Kidney glomerular epithelial cell (primary cell): ENCODE results near the gene TBL2.
A peak's percentile ranks its signal among the peaks of the same experiment; 100 is the strongest.
"Not testable (repeated sequence)": the region's sequence is repeated elsewhere in the genome, so short reads cannot be mapped to it uniquely, and the experiment has no call there.

Experiments
- DNase-seq: peaks from one replicate; lab custom pipeline; 2025; lab: John Stamatoyannopoulos, UW

The TBL2 gene, protein sequence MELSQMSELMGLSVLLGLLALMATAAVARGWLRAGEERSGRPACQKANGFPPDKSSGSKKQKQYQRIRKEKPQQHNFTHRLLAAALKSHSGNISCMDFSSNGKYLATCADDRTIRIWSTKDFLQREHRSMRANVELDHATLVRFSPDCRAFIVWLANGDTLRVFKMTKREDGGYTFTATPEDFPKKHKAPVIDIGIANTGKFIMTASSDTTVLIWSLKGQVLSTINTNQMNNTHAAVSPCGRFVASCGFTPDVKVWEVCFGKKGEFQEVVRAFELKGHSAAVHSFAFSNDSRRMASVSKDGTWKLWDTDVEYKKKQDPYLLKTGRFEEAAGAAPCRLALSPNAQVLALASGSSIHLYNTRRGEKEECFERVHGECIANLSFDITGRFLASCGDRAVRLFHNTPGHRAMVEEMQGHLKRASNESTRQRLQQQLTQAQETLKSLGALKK

DNA sequence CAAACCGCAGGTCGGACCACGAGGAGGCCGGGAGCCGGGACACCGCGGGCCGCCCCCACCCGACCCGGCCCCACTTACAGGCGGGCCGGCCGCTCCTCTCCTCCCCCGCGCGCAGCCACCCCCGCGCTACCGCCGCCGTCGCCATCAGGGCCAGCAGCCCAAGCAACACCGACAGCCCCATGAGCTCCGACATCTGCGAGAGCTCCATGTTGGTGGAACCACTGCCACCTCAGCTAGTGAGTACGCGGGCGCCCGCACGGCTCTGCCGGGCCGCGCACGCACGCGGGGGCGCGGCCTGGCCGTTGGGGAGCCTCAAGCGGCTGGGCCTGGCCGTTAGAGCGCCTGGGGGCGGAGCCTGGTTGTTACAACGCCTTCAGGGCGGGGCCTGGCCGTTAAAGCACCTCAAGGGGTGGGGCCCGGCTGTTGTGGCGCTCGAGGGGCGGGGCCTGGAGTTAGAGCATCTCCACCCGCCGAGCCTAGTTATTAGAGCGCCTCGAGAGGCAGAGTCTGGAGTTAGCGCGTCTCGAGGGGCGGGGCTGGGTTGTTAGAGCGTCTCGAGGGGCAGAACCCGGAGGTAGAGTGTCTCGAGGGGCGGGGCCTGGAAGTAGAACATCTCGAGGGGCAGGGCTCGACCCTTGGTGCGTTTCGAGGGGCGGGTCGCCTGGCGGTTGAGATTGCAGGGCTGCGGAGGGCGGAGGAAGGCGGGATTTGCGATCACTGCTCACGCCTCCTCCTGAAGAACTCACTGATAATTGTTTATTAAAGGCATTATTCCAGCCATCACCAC lies at the start of gene TBL2:
Gene TBL2, minus strand, starts transcription at position 238 of the 787 bp plus-strand sequence. Its CDS starts 30 bp downstream, at position 208.
- peak; percentile 96 for DNase-seq

DNA sequence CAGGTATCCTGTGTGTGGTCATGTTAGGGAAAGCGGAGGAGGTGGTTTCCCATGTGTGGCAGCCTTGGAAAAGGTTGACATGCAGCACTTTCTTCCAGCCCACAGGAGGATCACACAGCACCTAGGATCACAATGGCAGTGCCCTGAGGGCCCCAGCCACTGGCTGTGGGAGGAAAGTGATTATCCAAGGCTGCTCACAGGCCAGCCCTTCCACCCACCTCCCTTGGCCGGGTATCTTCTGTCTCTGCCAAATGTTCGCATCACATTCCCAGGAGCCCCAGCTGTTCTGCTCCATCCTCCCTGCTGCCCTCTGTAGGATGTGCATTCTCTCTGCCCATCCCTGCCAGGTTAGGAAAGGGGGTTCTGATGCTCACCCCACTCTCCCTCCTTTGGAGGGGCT lies 48.4 kb upstream of the TBL2 start:
- DNase-seq: no peak

DNA sequence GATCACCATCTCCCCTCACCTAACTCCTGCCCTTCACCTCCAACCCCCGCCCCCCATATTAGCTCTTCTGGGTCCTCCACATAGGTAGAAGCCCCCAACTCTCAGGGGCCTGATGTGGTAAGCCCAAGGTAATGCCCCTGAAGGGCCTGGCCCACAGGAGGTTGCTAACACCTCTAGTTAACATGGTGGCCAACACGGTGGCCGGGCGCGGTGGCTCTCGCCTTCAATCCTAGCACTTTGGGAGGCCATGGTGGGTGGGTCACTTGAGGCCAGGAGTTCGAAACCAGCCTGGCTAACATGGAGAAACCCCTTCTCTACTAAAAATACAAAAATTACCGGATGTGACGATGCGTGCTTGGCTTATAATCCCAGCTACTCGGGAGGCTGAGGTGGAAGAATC lies 46.9 kb upstream of the TBL2 start:
- no peak for DNase-seq

DNA sequence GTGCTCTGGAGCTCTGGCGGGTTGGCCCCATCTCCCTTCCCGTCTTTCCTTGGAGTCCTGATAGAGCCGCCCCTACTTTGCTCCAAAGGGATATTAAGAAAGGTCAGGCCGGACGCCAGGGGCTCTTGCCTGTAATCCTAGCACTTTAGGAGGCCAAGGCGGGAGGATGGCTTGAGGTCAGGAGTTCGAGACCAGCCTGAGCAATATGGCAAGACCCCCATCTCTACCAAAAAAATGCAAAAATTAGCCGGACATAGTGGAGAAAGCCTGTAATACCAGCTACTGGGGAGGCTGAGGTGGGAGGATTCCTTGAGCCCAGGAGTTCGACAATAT lies 46.3 kb upstream of the TBL2 start:
- DNase-seq: no peak

DNA sequence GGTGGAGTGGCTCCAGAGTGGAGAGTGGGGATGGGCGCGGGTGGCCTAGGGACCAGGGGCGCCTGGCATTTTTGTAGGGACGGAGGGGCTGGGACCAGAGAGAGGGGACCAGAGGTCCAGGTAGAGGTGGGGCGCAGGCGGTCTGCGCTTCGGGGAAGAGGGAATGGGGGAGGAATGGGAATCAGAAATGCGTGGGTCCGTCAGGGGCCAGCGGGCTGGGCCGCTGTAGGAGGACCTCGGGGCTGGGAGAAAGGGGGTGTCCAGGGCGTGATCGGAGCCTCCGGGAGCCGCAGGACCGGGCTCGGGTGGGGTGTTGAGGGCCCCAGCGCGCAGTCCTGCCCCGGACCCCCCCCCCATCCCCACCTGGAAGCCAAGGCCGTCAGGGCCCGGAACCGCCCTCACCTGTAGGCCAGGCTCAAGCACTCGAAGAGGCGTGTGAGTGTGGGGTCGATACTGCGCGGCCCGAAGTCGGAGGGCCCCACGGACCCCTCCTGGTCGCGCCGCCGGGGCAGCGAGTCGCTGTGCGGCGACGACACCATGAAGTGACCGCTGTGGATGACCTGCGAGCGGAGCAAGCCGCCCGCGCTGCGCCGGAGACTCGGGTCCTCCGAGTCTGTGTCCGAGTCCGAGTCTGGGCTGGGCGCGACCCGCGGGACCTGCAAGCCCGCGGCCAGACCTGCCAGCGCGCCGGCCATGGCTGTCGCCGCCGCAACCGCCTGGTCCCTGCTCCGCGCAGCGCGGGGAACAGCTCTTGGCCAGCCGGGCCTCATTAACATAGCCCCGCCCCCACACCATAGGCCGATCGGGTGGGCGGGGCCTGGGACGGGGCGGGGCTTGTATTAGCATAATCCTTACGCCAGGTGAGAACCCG lies 45.7 kb upstream of the TBL2 start, which contains the start of gene MLXIPL:
Gene MLXIPL, minus strand, starts transcription at position 725 of the 871 bp plus-strand sequence. Its CDS starts 30 bp downstream, at position 695.
- DNase-seq: no peak

DNA sequence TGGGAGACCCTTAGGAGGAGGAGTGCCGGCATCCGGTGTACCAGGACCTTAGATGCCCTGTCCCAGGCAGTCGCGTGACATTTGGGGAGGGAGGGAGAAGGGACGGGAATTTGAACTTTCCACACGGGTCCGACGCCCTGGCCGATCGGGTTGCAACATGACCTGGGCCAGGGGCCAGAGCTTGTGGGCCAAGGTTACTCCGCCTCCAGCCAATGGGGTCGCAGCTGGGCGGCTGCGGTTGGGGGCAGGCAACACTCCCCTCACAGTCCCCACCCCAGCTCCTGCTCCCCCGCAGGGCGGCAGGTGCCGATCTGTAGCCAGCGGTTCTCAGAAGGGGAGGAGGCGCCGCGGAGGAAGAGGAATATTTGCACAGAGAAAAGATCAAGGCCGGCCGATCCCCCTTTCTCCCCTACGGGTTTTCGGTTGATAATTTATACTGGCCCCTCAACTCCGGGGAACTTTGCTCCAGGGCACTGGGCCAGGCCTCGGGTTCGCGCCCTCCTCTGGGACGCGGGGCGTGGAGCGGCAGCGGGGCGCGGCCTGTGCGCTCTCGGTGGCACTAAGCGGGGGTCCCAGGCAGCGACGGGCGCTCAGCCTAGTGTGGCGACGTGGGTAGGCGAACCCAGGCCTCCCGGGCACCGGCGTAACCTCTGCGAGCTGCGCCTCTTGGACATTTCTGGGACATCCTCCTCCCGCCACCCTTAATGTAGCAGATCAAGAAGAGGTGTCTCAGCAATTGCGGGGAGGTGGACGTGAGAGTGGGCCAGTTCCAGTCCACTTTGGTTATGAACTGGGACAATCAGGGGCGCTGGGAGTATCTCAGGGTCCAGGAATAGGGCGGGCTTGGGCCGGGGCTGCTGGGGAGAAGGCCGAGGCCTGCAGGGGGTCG lies 44.8 kb upstream of the TBL2 start:
- no peak for DNase-seq

DNA sequence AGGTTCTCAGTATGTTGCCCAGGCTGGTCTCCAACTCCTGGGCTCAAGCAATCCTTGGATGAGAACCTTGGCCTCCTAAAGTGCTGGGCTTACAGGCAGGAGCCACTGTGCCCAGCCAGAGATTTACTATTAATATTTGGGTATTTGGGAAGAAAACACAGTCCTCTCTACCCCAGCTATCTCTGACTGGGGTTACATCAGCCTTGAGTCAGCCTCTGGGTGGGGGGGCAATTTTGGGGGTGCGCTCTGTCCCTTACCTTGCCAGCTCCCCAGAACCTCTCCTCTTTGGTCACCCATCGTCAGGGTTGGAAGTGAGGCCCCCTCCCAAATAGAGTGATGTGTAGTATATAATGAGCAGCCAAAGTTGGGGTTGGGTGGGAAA lies 44.1 kb upstream of the TBL2 start:
- DNase-seq: no peak

DNA sequence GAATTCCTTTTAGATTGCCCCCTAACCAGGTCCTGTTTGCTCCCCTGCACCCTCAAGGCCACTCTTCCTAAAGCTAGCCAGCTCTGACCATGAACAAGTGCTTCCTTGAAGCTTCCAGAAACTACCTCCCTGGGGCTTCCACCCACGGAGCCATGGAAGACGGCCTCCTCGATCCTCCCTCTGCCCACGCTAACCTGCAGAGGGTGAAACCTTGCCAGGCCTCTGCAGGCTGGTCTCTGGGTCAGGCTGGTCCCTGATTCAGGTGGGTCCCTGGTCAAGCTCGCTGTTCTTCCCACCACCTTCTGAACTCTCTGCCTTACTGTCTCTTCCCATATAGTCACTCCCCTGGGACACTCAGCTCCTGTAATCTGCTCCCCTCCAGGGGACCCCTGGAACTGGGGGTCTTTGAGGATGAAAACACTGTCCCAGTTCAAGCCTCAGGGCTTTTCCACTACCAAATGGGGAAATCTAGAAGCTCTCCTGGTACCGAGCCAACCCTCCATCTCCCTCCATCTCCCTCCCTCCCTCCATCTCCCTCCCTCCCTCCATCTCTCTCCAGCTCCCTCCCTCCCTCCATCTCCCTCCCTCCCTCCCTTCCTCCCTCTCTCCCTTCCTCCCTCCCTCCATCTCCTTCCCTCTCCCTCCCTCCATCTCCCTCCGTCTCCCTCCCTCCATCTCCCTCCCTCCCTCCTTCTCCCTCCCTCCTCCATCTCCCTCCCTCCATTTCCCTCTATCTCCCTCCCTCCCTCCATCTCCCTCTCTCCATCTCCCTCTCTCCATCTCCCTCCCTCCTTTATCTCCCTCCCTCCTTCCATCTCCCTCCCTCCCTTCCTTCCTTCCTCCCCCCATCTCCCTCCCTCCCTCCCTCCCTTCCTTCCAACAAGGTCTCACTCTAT lies 43.0 kb upstream of the TBL2 start:
- no peak for DNase-seq

DNA sequence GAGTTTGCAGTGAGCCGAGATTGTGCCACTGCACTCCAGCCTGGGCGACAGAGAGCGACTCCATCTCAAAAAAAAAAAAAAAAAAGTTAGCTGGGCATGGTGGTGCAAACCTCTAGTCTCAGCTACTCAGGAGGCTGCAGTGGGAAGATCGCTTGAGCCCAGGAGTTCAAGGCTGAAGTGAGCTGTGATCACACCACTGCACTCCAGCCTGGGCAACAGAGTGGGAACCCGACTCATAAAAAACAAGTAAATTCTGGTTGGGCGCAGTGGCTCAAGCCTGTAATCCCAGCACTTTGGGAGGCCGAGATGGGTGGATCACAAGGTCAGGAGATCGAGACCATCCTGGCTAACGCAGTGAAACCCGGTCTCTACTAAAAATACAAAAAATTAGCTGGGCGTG lies 41.0 kb upstream of the TBL2 start:
- not testable (repeated sequence) for DNase-seq

DNA sequence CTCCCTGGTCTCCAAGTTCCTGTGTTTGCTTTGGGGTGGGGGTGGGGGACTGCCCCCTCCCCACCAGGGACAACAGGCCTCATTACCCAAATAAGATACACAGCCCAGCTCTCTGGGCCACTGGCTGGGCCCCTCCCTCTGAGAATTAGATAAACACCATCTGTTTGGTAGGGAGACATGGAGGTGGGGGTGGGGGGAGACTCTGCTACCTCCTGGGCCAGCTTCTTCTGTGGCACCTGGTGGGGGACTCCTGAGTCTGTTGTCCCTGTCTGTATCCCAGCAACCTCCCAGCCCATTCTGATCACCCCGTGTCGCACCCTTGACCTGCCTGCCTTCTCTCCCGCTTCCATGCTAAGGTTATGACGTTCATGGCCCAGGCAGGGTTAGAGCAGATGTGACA lies 40.2 kb upstream of the TBL2 start:
- no peak for DNase-seq

DNA sequence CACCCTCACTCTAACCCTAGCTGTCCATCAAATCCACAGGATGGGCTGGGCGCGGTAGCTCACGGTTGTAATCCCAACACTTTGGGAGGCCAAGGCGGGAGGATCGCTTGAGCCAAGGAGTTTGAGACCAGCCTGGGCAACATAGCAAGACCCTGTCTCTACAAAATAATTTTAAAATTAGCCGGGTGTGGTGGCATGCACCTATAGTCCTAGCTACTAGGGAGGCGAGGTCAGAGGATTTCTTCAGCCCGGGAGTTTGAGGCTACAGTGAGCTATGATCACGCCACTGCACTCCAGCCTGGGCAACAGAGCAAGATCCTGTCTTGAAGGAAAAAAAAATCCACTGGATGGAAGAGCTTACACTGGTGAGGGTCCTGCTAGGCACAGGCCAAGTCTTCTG lies 39.1 kb upstream of the TBL2 start:
- not testable (repeated sequence) for DNase-seq

DNA sequence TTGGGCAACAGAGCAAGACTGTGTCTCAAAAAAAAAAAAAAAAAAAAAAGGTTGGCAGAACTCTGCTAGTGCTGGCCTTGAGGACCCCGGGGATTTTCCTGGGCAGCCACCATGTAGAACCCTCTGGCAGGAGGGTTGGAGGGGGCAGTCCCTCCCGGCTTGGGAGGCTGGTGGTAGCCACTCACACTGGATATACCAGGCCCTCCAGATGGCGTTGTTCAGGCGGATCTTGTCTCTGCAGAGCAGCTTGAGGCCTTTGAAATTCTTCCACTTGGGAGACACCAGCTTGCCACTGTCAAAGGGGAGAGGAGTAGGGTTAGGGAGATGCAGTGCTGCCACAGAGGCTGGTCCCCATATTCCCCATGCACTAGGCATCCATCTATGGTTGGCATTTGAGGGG lies 37.5 kb upstream of the TBL2 start:
- no peak for DNase-seq

DNA sequence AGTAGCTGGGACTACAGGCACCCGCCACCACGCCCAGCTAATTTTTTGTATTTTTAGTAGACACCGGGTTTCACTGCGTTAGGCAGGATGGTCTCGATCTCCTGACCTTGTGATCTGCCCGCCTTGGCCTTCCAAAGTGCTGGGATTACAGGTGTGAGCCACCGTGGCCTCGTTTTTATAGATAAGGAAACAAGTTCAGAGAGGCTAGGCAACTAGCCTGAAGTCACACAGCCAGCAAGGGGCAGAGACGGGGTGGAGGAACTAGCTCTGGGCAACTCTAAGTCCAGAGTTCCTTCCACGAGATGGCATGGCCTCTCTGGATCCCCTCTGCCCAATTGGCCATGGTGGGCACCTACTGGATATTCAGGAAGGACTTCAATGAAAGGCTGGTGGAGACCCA lies 36.6 kb upstream of the TBL2 start:
- DNase-seq: not testable (repeated sequence)

DNA sequence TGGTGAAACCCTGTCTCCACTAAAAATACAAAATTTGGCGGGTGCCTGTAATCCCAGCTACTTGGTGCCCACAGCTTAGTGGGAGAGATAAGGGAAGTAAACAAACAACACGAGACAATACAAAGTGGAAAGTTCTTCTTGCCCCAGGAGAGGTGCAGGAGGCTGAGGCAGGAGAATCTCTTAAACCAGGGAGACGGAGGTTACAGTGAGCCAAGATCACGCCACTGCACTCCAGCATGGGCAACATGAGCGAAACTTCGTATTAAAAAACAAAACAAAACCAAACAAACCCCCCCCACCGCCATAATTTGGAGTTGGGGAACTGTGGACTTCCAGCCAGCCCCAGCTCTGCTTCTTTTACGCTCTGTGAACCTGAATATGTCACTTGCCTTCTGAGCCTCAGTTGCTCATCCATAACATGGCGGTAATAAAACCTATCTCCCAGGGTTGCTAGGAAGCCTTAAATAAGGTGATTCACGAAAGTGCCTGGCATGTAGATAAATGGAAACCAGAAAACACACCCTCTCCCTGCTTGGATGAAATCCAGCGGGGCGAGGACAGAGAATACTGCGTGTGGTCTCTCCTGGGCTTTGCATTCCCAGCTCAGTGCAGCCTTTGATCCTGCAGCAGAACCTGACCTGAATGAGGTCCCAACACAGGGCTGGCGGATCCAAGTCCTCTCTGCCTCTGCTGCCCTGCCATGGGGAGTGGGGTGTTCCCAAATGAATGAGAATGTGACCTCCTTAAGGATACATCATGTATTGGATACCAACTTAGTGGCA lies 35.8 kb upstream of the TBL2 start:
- no peak for DNase-seq

DNA sequence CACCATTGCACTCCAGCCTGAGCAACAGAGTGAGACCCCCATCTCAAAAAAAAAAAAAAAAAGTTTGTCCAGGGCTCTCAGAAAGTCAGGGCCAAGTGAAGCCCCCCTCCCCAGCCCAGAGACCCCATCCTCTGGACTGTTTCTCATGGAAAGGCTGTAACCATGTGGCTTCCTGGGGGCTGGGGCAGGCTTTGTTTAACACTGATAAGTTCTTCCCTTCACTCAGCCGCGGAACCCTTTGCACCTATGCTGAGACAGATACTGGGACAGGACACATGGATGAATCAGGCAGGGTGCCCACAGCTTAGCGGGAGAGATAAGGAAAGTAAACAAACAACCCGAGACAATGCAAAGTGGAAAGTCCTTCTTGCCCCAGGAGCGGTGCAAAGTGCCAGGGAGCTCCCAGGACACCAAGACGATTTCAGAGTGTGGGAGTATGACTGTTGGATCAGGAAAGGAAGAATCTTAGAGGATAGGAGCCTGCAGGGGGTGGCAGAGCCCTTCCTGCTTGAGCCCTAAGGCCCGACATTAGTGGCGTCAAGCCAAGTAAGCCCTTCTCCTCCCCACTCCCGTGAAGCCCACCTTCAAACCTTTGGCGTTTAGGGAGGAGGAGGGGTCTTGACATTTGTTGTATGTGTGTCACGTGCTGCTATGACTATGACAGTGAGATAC lies 34.4 kb upstream of the TBL2 start:
- peak; percentile 77 for DNase-seq

DNA sequence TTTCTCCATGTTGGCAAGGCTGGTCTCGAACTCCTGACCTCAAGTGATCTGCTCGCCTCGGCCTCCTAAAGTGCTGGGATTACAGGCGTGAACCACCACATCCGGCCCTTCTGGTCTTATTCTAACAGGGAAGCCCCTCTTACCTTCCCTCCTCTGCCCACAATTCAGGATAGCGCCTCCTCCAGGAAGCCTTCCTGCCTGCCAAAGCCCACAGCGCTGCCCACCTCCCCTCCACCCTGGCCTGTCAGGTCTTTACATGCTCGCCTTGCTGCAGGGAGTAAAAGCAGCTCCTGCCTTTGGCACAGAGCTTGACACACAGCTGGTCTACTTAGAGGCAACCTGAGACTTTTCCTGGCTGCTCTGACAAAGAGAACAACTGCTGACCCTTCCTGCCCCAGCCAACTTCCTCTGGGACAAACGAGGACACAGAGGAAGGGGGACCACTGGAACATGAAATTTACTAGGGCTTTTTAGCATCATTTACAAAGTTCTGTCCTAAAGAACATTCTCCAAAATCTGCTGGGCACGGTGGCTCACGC lies 32.7 kb upstream of the TBL2 start:
- DNase-seq: no peak

DNA sequence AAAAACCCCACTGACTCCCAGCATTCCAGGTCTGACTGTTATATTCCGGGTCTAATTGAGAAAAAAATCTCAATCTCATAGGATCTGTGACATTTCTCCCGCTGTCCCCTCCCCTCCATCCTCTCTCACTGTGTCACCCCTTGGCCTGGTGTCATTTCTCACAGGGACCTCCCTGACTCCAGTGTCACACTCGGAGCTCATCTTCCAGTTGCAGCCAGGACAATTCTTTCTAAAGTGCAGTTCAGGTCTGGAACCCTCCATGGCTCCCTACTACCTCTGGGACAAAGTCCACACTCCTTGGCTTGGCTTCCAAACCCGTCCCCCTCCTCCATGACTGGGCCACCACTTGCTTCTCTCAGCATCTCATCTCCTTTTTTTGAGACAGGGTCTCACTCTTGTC lies 31.7 kb upstream of the TBL2 start:
- no peak for DNase-seq

DNA sequence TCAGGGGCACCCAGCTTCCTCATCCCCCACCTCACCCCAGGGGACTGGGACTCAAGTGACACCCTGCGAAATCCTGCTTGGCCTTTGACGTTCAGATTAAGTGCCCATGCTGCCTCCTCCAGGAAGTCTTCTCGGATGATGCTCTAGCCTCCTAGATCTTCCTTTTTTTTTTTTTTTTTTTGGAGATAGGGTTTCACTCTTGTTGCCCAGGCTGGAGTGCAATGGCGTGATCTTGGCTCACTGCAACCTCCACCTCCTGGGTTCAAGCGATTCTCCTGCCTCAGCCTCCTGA lies 29.3 kb upstream of the TBL2 start:
- not testable (repeated sequence) for DNase-seq
